ENCODE measurements around the gene HIP1.
"Not testable (repeated sequence)": the region's sequence is repeated elsewhere in the genome, so short reads cannot be mapped to it uniquely, and the experiment has no call there.

The HIP1 gene

GRCh38 chr7:75639071-75639885, 99.5 kb downstream of the HIP1 start:
- peak; percentile 60 for DNase-seq

- DNase-seq: peak; percentile 62
Observed at GRCh38 chr7:75638594-75639070, 100.1 kb downstream of the HIP1 start.

GRCh38 chr7:75637854-75638593, 100.7 kb downstream of the HIP1 start:
- DNase-seq: no peak

- DNase-seq: no peak
Observed at GRCh38 chr7:75635036-75635435, 103.7 kb downstream of the HIP1 start.

GRCh38 chr7:75632587-75632986, 106.2 kb downstream of the HIP1 start:
- DNase-seq: not testable (repeated sequence)

GRCh38 chr7:75631711-75632110, 107.0 kb downstream of the HIP1 start:
- no peak for DNase-seq

- DNase-seq: no peak
Observed at GRCh38 chr7:75630549-75630948, 108.2 kb downstream of the HIP1 start.

- DNase-seq: no peak
Observed at GRCh38 chr7:75629044-75629443, 109.7 kb downstream of the HIP1 start.

- no peak for DNase-seq
Observed at GRCh38 chr7:75628055-75628454, 110.7 kb downstream of the HIP1 start.

GRCh38 chr7:75626954-75627353, 111.8 kb downstream of the HIP1 start:
- DNase-seq: no peak

- DNase-seq: no peak
Observed at GRCh38 chr7:75625868-75626267, 112.9 kb downstream of the HIP1 start.

GRCh38 chr7:75624134-75624832, 114.5 kb downstream of the HIP1 start:
- DNase-seq: no peak

- no peak for DNase-seq
Observed at GRCh38 chr7:75623390-75624133, 115.2 kb downstream of the HIP1 start.

GRCh38 chr7:75621124-75621523, 117.6 kb downstream of the HIP1 start:
- no peak for DNase-seq

- no peak for DNase-seq
Observed at GRCh38 chr7:75619636-75620035, 119.1 kb downstream of the HIP1 start.

- DNase-seq: no peak
Observed at GRCh38 chr7:75617634-75618234, 121.0 kb downstream of the HIP1 start.

- no peak for DNase-seq
Observed at GRCh38 chr7:75616421-75617167, 122.1 kb downstream of the HIP1 start.

GRCh38 chr7:75614401-75614800, 124.3 kb downstream of the HIP1 start:
- no peak for DNase-seq

GRCh38 chr7:75613351-75613750, 125.4 kb downstream of the HIP1 start:
- DNase-seq: no peak

GRCh38 chr7:75611557-75612178, 127.1 kb downstream of the HIP1 start:
- DNase-seq: peak; percentile 25

- not testable (repeated sequence) for DNase-seq
Observed at GRCh38 chr7:75609416-75609815, 129.3 kb downstream of the HIP1 start.

All from NCI-H146 (cell line).